ENCODE data around the gene ZNF138.

DNA sequence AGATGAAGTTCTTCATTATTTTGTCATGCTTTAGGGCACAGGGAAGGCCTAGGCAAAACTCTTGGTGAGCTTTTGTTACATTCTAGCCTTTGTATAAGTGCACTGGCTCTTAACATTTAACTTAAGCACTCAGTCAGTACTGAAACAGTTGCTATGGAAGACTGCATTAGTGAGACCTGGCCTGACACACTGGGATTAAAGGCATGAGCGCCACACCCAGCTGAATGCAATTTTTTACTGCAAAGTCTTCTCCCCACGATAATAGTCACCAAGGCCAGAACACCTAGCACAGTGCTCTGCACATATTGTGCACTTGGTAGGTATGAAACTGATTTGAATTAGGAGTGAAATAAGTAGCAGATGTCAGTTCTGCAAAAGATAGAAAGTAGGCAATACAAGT lies 41.2 kb upstream of the ZNF138 start:
- TF ChIP-seq CTCF (IDR thresholded peaks at IDR 0.05; ENCODE audit: insufficient read depth, low read length) (no peak), SPI1 (IDR thresholded peaks at IDR 0.05; ENCODE audit: borderline replicate concordance, low read depth) (no peak)

All from HL-60 (cell line).